A549 treated with GW870086 at 1 μM for 4 hours (cell line): ENCODE measurements around the gene RHOXF1. TPM values are rescaled to one million over a fixed set of nuclear protein-coding genes. Genes with fewer than 3 reads are reported as not detected.

ENCODE experiments used
- total RNA-seq: library from RNA; stranded (reverse); fragments of 200-300 nt; extraction: Qiagen RNA extraction; gene quantifications from 5 replicates; pipeline ENCODE4 v1.2.3, GENCODE V29; 2022; ENCODE audit warnings: low read depth

The RHOXF1 gene, protein sequence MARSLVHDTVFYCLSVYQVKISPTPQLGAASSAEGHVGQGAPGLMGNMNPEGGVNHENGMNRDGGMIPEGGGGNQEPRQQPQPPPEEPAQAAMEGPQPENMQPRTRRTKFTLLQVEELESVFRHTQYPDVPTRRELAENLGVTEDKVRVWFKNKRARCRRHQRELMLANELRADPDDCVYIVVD
- not detected in 5 replicates for total RNA-seq

GRCh38 chrX:120115438-120115963 lies at the start of gene RHOXF1:
TSS of gene RHOXF1 (minus strand) at chrX:120115913. CDS start at chrX:120115862, 51 bp downstream.

DNA sequence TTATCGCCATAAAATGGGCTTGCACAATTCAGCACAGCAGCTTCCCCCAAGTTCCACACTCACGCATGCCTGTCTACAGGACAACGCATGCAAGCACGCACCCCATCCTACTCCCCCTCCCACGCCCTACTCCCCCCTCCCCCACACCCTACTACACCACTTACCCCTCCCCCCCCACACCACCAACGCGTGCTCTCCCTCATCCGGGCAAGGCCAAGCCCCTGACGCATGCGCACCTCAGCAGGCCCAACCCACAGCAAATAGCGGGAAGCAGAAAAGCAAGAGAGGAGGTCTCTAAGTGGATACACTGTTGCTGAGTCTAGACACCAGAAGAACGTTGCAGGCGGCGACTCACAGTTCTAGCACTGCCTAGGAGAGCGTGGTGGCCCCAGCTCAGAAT lies 42.6 kb upstream of the RHOXF1 start, which contains the start of gene RHOXF2:
Gene RHOXF2, plus strand, starts transcription at position 301 of the 400 bp plus-strand sequence. CDS start 138 bp downstream, outside the sequence.

DNA sequence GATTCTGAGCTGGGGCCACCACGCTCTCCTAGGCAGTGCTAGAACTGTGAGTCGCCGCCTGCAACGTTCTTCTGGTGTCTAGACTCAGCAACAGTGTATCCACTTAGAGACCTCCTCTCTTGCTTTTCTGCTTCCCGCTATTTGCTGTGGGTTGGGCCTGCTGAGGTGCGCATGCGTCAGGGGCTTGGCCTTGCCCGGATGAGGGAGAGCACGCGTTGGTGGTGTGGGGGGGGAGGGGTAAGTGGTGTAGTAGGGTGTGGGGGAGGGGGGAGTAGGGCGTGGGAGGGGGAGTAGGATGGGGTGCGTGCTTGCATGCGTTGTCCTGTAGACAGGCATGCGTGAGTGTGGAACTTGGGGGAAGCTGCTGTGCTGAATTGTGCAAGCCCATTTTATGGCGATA lies 38.1 kb downstream of the RHOXF1 start, which contains the start of gene RHOXF2B:
Gene RHOXF2B, minus strand, starts transcription at position 101 of the 400 bp plus-strand sequence. CDS start 138 bp downstream, outside the sequence.

Other genes with a start within 250 kb of the RHOXF1 start
- 28.1 to 30.7 TPM (median 29.6 TPM) in 5 replicates for gene RNF113A, start 244.2 kb downstream of the RHOXF1 start, total RNA-seq
- gene NDUFA1, start 244.1 kb downstream of the RHOXF1 start, total RNA-seq: 240 to 317 TPM (median 250 TPM) in 5 replicates
- not detected in 5 replicates for gene AKAP14, start 220.0 kb downstream of the RHOXF1 start, total RNA-seq
- gene NKAP, start 172.2 kb downstream of the RHOXF1 start, total RNA-seq: 6.7 to 7.7 TPM (median 7.3 TPM) in 5 replicates
- gene RHOXF2B, start 38.2 kb downstream of the RHOXF1 start, total RNA-seq: not detected in 5 replicates
- gene RHOXF2, start 42.7 kb upstream of the RHOXF1 start, total RNA-seq: not detected in 5 replicates
- 7.3 to 12.8 TPM (median 11.2 TPM) in 5 replicates for gene ZBTB33, start 134.9 kb upstream of the RHOXF1 start, total RNA-seq
- gene TMEM255A, start 195.5 kb upstream of the RHOXF1 start, total RNA-seq: 0.27 to 0.49 TPM (median 0.42 TPM) in 5 replicates
- 0.03 TPM in 1 of 5 replicates, not detected in the others for gene ATP1B4, start 246.2 kb upstream of the RHOXF1 start, total RNA-seq